B cell (primary cell): Measurements from ENCODE around the gene PTPRN2. TPM values are rescaled to one million over a fixed set of nuclear protein-coding genes. Genes with fewer than 3 reads are reported as not detected.

ENCODE experiments used
- ATAC-seq: fragments of 200-7000 bp; cut with Tn5 transposase; one replicate; pipeline ENCODE4 v1.10.0; 2021; ENCODE audit warnings: low read depth, mild to moderate bottlenecking, moderate number of reproducible peaks, moderate library complexity
- CTCF ChIA-PET: fragments of 350-600 bp; sonication (Branson Sonifier 250); formaldehyde crosslinking; loops from one replicate; lab custom pipeline; 2021; ENCODE audit warnings: antibody characterized with exemption, inconsistent platforms; lab: Charles Lee
- POLR2A ChIA-PET: fragments of 350-600 bp; sonication (Branson Sonifier 250); formaldehyde crosslinking; loops from one replicate; lab custom pipeline; 2021; ENCODE audit warnings: antibody characterized with exemption; lab: Charles Lee
- DNase-seq: peaks from one replicate; pipeline ENCODE4 v3.0.0; 2013
- H2AFZ ChIP-seq: 2 replicates; pipeline ENCODE4 v1.6.1; 2012; ENCODE audit warnings: mild to moderate bottlenecking, low read depth, low read length; ENCODE audit not compliant: insufficient read depth, poor library complexity, severe bottlenecking
- H3K27ac ChIP-seq, 2 donors: 1 replicate in 1 of 2; 2 replicates in 1 of 2; pipeline ENCODE4 v1.5.1; 2012 to 2013; ENCODE audit warnings: low read length in 2 of 2, mild to moderate bottlenecking in 2 of 2, moderate library complexity in 1 of 2
- H3K27me3 ChIP-seq, 4 experiments: fragments of 200-600 bp in 1 of 4; sonication (generic) in 1 of 4; replicated peaks in 1 of 4; 1 replicate in 2 of 4; 2 replicates in 2 of 4; pipeline versions ENCODE4 v1.6.1 to v1.7.0; 2013 to 2016; ENCODE audit warnings: low read length in 3 of 4, mild to moderate bottlenecking in 2 of 4, mixed read lengths in 1 of 4, moderate library complexity in 1 of 4; ENCODE audit not compliant: insufficient read depth in 4 of 4, control insufficient read depth in 3 of 4; ENCODE audit errors: control extremely low read depth in 1 of 4
- H3K36me3 ChIP-seq, 2 experiments: replicated peaks in 1 of 2; 1 replicate in 1 of 2; 2 replicates in 1 of 2; pipeline versions ENCODE4 v1.6.1 to v1.7.1; 2013; ENCODE audit warnings: low read length in 1 of 2; ENCODE audit not compliant: insufficient read depth in 2 of 2, control insufficient read depth in 1 of 2; ENCODE audit errors: control extremely low read depth in 1 of 2, extremely low read depth in 1 of 2
- H3K4me1 ChIP-seq, 2 donors: fragments of 200-600 bp in 1 of 2; sonication (generic) in 1 of 2; 1 replicate in 1 of 2; 2 replicates in 1 of 2; pipeline versions ENCODE4 v1.5.1 to v1.6.1; 2013 to 2017; ENCODE audit warnings: low read length in 2 of 2; ENCODE audit not compliant: control insufficient read depth in 2 of 2, insufficient read depth in 2 of 2
- H3K4me2 ChIP-seq: replicated peaks from 2 replicates; pipeline ENCODE3; 2012; ENCODE audit warnings: mild to moderate bottlenecking, low read depth, low read length; ENCODE audit not compliant: poor library complexity, severe bottlenecking
- H3K4me3 ChIP-seq, 5 experiments: fragments of 200-600 bp in 1 of 5; sonication (generic) in 1 of 5; 1 replicate in 3 of 5; 2 replicates in 2 of 5; pipeline versions ENCODE4 v1.5.1 to v1.7.0; 2011 to 2016; ENCODE audit warnings: low read length in 4 of 5, mild to moderate bottlenecking in 4 of 5, low read depth in 2 of 5, control low read depth in 1 of 5, moderate library complexity in 1 of 5; ENCODE audit not compliant: insufficient read depth in 1 of 5; ENCODE audit errors: control extremely low read depth in 1 of 5, extremely low read depth in 1 of 5
- H3K79me2 ChIP-seq: fragments of 200-600 bp; sonication (generic); one replicate; pipeline ENCODE4 v1.6.0; 2016; ENCODE audit warnings: low read length; ENCODE audit not compliant: control insufficient read depth, insufficient read depth
- H3K9ac ChIP-seq: fragments of 200-600 bp; sonication (generic); 2 replicates; pipeline ENCODE4 v1.6.1; 2017; ENCODE audit warnings: mild to moderate bottlenecking, low read length, moderate library complexity
- H3K9me3 ChIP-seq, 3 donors: one replicate each; pipeline versions ENCODE4 v1.6.1 to v1.7.1; 2013; ENCODE audit warnings: low read length in 2 of 3; ENCODE audit not compliant: control insufficient read depth in 2 of 3, insufficient read depth in 1 of 3; ENCODE audit errors: control extremely low read depth in 1 of 3
- H4K20me1 ChIP-seq: 2 replicates; pipeline ENCODE4 v1.6.0; 2012; ENCODE audit warnings: mild to moderate bottlenecking, low read length; ENCODE audit not compliant: insufficient read depth, control insufficient read depth, poor library complexity, severe bottlenecking
- H3K27ac Mint-ChIP-seq: one replicate; pipeline ENCODE4 v1.8.0; 2021; ENCODE audit warnings: mixed read lengths
- H3K27me3 Mint-ChIP-seq: one replicate; pipeline ENCODE4 v1.8.0; 2021; ENCODE audit warnings: mixed read lengths
- H3K4me1 Mint-ChIP-seq: one replicate; pipeline ENCODE4 v1.8.0; 2021; ENCODE audit warnings: mixed read lengths
- H3K4me3 Mint-ChIP-seq: one replicate; pipeline ENCODE4 v1.8.0; 2021; ENCODE audit warnings: mixed read lengths
- H3K9me3 Mint-ChIP-seq: one replicate; pipeline ENCODE4 v1.8.0; 2022; ENCODE audit warnings: mixed read lengths; ENCODE audit not compliant: insufficient read depth
- CTCF ChIP-seq: fragments of 200-600 bp; IDR thresholded peaks from one replicate; pipeline ENCODE4 v1.8.0; 2022; ENCODE audit warnings: antibody characterized with exemption, mild to moderate bottlenecking
- EZH2 ChIP-seq: IDR thresholded peaks from 2 replicates; pipeline ENCODE4 v1.6.1; 2012; ENCODE audit warnings: borderline replicate concordance, low read depth, mild to moderate bottlenecking, moderate library complexity, low read length; ENCODE audit not compliant: insufficient read depth, poor library complexity, severe bottlenecking
- WGBS: methylation state at CpG from one replicate; pipeline ENCODE4 v1.1.5; 2013; ENCODE audit warnings: missing lambda C conversion rate; ENCODE audit not compliant: insufficient coverage; 5-methylcytosine and 5-hydroxymethylcytosine counted together
- intact Hi-C: fragments of 100-400 bp; cut with micrococcal nuclease; formaldehyde crosslinking; loops from one replicate; pipeline ENCODE4 v1.10.0; 2022
- polyA plus RNA-seq: library from polyadenylated mRNA; depleted of rRNA; stranded (reverse); fragments of >200 nt; gene quantifications from 2 replicates; pipeline ENCODE4 v1.2.3, GENCODE V29; 2012
- total RNA-seq, 2 donors: library from RNA; stranded (reverse); fragments of 120-200 nt in 1 of 2; gene quantifications; 1 replicate in 1 of 2; 2 replicates in 1 of 2; pipeline versions ENCODE4 v1.2.3 to v1.2.4, GENCODE V29; 2013 to 2022

Gene PTPRN2
- total and polyA plus RNA-seq, 2 donors (not counting 1 experiment from before 2014, with no cell fraction given), result 2.0 to 5.0 TPM

GRCh38 chr7:157834501-157835163 lies 753.0 kb downstream of the PTPRN2 start:
- Histone ChIP-seq H3K27ac (no peak overlapping the region), H2AFZ (no peak overlapping the region), H3K4me2 (no peak overlapping the region), H4K20me1 (no peaks in the 10 kb centered on the region), H3K4me3 (no peak overlapping the region), H3K9me3 (peaks cover 0 to 7% (median 0%) of the 10 kb centered on the region in 3 donors), H3K4me1 (no peaks in the 10 kb centered on the region), H3K36me3 (no peaks in the 10 kb centered on the region), H3K27me3 (no peaks in the 10 kb centered on the region), H3K79me2 (no peaks in the 10 kb centered on the region), H3K9ac (no peak overlapping the region)
- no peak for TF ChIP-seq CTCF
- TF ChIP-seq EZH2, result no peak
- intact Hi-C loops, result no loop called here
- no peak overlapping the region for H3K4me3 Mint-ChIP-seq
- H3K4me1 Mint-ChIP-seq, result no peaks in the 10 kb centered on the region
- DNase-seq (no peak), ATAC-seq (no peak)
- H3K27me3 Mint-ChIP-seq, result no peaks in the 10 kb centered on the region
- ChIA-PET CTCF (no interaction called here), POLR2A (no interaction called here)
- H3K9me3 Mint-ChIP-seq, result no peaks in the 10 kb centered on the region
- 92% methylated on average over 19 of the region's 20 CpGs for WGBS
- no peak overlapping the region for H3K27ac Mint-ChIP-seq

- Mint-ChIP-seq H3K4me3 (no peak overlapping the region), H3K9me3 (no peaks in the 10 kb centered on the region), H3K27me3 (no peaks in the 10 kb centered on the region), H3K4me1 (no peaks in the 10 kb centered on the region), H3K27ac (no peak overlapping the region)
- Histone ChIP-seq H2AFZ (no peak overlapping the region), H3K36me3 (no peaks in the 10 kb centered on the region), H3K4me3 (no peak overlapping the region), H3K4me2 (no peak overlapping the region), H3K27ac (no peak overlapping the region), H3K9ac (no peak overlapping the region), H3K9me3 (peaks cover 0 to 11% (median 0%) of the 10 kb centered on the region in 3 donors), H3K79me2 (no peaks in the 10 kb centered on the region), H3K4me1 (no peaks in the 10 kb centered on the region), H3K27me3 (no peaks in the 10 kb centered on the region), H4K20me1 (no peaks in the 10 kb centered on the region)
- ChIA-PET CTCF (no interaction called here), POLR2A (no interaction called here)
- WGBS, result 93% methylated on average over 35 of the region's 35 CpGs
- DNase-seq (no peak), ATAC-seq (no peak)
- intact Hi-C loops, result no loop called here
- TF ChIP-seq CTCF, result no peak
- no peak for TF ChIP-seq EZH2
Observed at GRCh38 chr7:157832866-157833607, 754.6 kb downstream of the PTPRN2 start.
